H1 (cell line): Measurements from ENCODE around the gene CCL28. TPM values are rescaled to one million over a fixed set of nuclear protein-coding genes. Genes with fewer than 3 reads are reported as not detected.

Source experiments
- CTCF ChIA-PET: fragments of 300-600 bp; sonication (Branson Sonifier 250); formaldehyde crosslinking; loops from one replicate; lab custom pipeline; 2021; ENCODE audit not compliant: partially characterized antibody; lab: Charles Lee
- POLR2A ChIA-PET: fragments of 300-600 bp; sonication (Branson Sonifier 250); formaldehyde crosslinking; loops from one replicate; lab custom pipeline; 2021; ENCODE audit warnings: inconsistent platforms; ENCODE audit not compliant: partially characterized antibody; lab: Charles Lee
- DNase-seq, 2 experiments: peaks; one replicate each; pipeline versions ENCODE4 v3.0.0 to v3.0.0-alpha.2; 2010 to 2022; ENCODE audit warnings: low spot score in 2 of 2, low read depth in 1 of 2, mixed read lengths in 1 of 2
- FAIRE-seq: peaks from 2 replicates; lab custom pipeline; 2011; peaks lifted over from hg19 to GRCh38; lab: Jason Lieb, UNC
- H2AFZ ChIP-seq: 2 replicates; pipeline ENCODE4 v1.8.1; 2012; ENCODE audit warnings: low read length, inconsistent platforms
- H2AK5ac ChIP-seq: 2 replicates; pipeline ENCODE4 v1.6.1; 2013; ENCODE audit warnings: low read depth, low read length
- H2BK120ac ChIP-seq: replicated peaks from 2 replicates; pipeline ENCODE3; 2013; ENCODE audit warnings: low read depth, low read length, inconsistent platforms
- H2BK12ac ChIP-seq: 2 replicates; pipeline ENCODE4 v1.6.1; 2013; ENCODE audit warnings: low read depth, low read length
- H2BK15ac ChIP-seq: 2 replicates; pipeline ENCODE4 v1.6.1; 2013; ENCODE audit warnings: low read length
- H2BK20ac ChIP-seq: 2 replicates; pipeline ENCODE4 v1.6.1; 2013; ENCODE audit warnings: low read length
- H2BK5ac ChIP-seq: 2 replicates; pipeline ENCODE4 v1.6.1; 2013; ENCODE audit warnings: low read depth, low read length
- H3K14ac ChIP-seq: 2 replicates; pipeline ENCODE4 v1.6.1; 2013; ENCODE audit warnings: inconsistent platforms; ENCODE audit not compliant: insufficient read length
- H3K18ac ChIP-seq: 2 replicates; pipeline ENCODE4 v1.6.1; 2013; ENCODE audit warnings: low read length; ENCODE audit errors: extremely low read depth
- H3K23ac ChIP-seq: 2 replicates; pipeline ENCODE4 v1.6.1; 2013; ENCODE audit warnings: inconsistent platforms; ENCODE audit not compliant: insufficient read length
- H3K23me2 ChIP-seq: 2 replicates; pipeline ENCODE4 v1.6.1; 2013; ENCODE audit warnings: low read depth, low read length
- H3K27ac ChIP-seq: 2 replicates; pipeline ENCODE4 v1.6.1; 2011; ENCODE audit warnings: low read depth, low read length, inconsistent platforms
- H3K27me3 ChIP-seq, 4 experiments: replicated peaks in 1 of 4; 1 replicate in 1 of 4; 2 replicates in 3 of 4; pipeline versions ENCODE4 v1.6.1 to v1.8.1; 2011 to 2013; ENCODE audit warnings: low read length in 3 of 4, mild to moderate bottlenecking in 3 of 4, inconsistent platforms in 2 of 4, mixed read lengths in 2 of 4, moderate library complexity in 1 of 4; ENCODE audit not compliant: control insufficient read depth in 3 of 4, insufficient read depth in 3 of 4; ENCODE audit errors: extremely low read depth in 1 of 4
- H3K36me3 ChIP-seq, 4 experiments: 2 replicates each; pipeline versions ENCODE4 v1.6.1 to v1.8.1; 2011 to 2013; ENCODE audit warnings: mild to moderate bottlenecking in 4 of 4, low read length in 3 of 4, moderate library complexity in 2 of 4, control low read depth in 1 of 4, inconsistent platforms in 1 of 4; ENCODE audit not compliant: insufficient read depth in 4 of 4, control insufficient read depth in 2 of 4
- H3K4ac ChIP-seq: replicated peaks from 2 replicates; pipeline ENCODE3; 2013; ENCODE audit warnings: low read length, low read depth, mixed read lengths, inconsistent platforms; ENCODE audit not compliant: insufficient read length
- H3K4me1 ChIP-seq, 4 experiments: replicated peaks in 1 of 4; 1 replicate in 1 of 4; 2 replicates in 3 of 4; pipeline versions ENCODE4 v1.6.1 to v1.8.1; 2011 to 2013; ENCODE audit warnings: low read length in 3 of 4, inconsistent platforms in 2 of 4, mixed read lengths in 1 of 4; ENCODE audit not compliant: insufficient read depth in 4 of 4, control insufficient read depth in 3 of 4
- H3K4me2 ChIP-seq, 2 experiments: 2 replicates each; pipeline versions ENCODE4 v1.6.1 to v1.8.1; 2011 to 2013; ENCODE audit warnings: low read depth in 2 of 2, low read length in 2 of 2, control low read depth in 1 of 2, inconsistent platforms in 1 of 2, mild to moderate bottlenecking in 1 of 2; ENCODE audit not compliant: insufficient read depth in 1 of 2
- H3K4me3 ChIP-seq, 4 experiments: fragments of 200-600, 300-600 bp in 1 of 4; sonication (generic), shearing (Covaris generic), sonication (Bioruptor Twin) in 1 of 4; 2 replicates each; pipeline versions ENCODE4 v1.5.1 to v1.8.1; 2011 to 2016; ENCODE audit warnings: low read length in 4 of 4, low read depth in 3 of 4, control low read depth in 2 of 4, inconsistent platforms in 2 of 4, mild to moderate bottlenecking in 2 of 4, mixed read lengths in 1 of 4, moderate library complexity in 1 of 4; ENCODE audit not compliant: insufficient read depth in 2 of 4; ENCODE audit errors: extremely low read depth in 1 of 4
- H3K56ac ChIP-seq: replicated peaks from 2 replicates; pipeline ENCODE3; 2013; ENCODE audit warnings: low read depth, mild to moderate bottlenecking, mixed read lengths, low read length, inconsistent platforms; ENCODE audit not compliant: insufficient read length
- H3K79me1 ChIP-seq: 2 replicates; pipeline ENCODE4 v1.6.1; 2013; ENCODE audit warnings: low read depth, low read length, control low read depth
- H3K79me2 ChIP-seq, 2 experiments: 2 replicates each; pipeline versions ENCODE4 v1.6.1 to v1.8.1; 2012 to 2013; ENCODE audit warnings: low read length in 2 of 2, mild to moderate bottlenecking in 2 of 2, inconsistent platforms in 1 of 2; ENCODE audit not compliant: insufficient read depth in 2 of 2, control insufficient read depth in 1 of 2
- H3K9ac ChIP-seq, 4 experiments: replicated peaks in 1 of 4; 1 replicate in 1 of 4; 2 replicates in 3 of 4; pipeline versions ENCODE4 v1.6.1 to v1.8.1; 2011 to 2013; ENCODE audit warnings: low read depth in 3 of 4, low read length in 3 of 4, control low read depth in 2 of 4, mild to moderate bottlenecking in 2 of 4, moderate library complexity in 2 of 4, inconsistent platforms in 1 of 4; ENCODE audit errors: extremely low read depth in 1 of 4
- H3K9me3 ChIP-seq, 2 experiments: 2 replicates each; pipeline versions ENCODE4 v1.6.1 to v1.8.1; 2012 to 2013; ENCODE audit warnings: mild to moderate bottlenecking in 2 of 2, moderate library complexity in 2 of 2, control low read depth in 1 of 2, inconsistent platforms in 1 of 2, low read depth in 1 of 2, low read length in 1 of 2, mixed read lengths in 1 of 2; ENCODE audit not compliant: insufficient read depth in 2 of 2
- H4K20me1 ChIP-seq, 2 experiments: replicated peaks in 1 of 2; 2 replicates each; pipeline versions ENCODE3 to v1.8.1; 2011 to 2013; ENCODE audit warnings: inconsistent platforms in 2 of 2, low read length in 2 of 2, mild to moderate bottlenecking in 1 of 2; ENCODE audit not compliant: insufficient read depth in 2 of 2, control insufficient read depth in 1 of 2
- H4K5ac ChIP-seq: 2 replicates; pipeline ENCODE4 v1.6.1; 2013; ENCODE audit warnings: low read length, low read depth, mixed read lengths, inconsistent platforms; ENCODE audit not compliant: insufficient read length
- H4K8ac ChIP-seq: 2 replicates; pipeline ENCODE4 v1.8.0; 2013; ENCODE audit warnings: mild to moderate bottlenecking, moderate library complexity, low read length, inconsistent platforms; ENCODE audit not compliant: insufficient read depth; ENCODE audit errors: extremely low read depth
- H4K91ac ChIP-seq: replicated peaks from 2 replicates; pipeline ENCODE3; 2013; ENCODE audit warnings: low read length, mixed read lengths, inconsistent platforms; ENCODE audit not compliant: insufficient read length
- HDAC6 ChIP-seq: IDR thresholded peaks from one replicate; pipeline ENCODE4 v1.7.1; 2012; ENCODE audit warnings: low read depth, mild to moderate bottlenecking, inconsistent platforms, low read length, moderate library complexity
- JUN ChIP-seq: IDR thresholded peaks from 2 replicates; pipeline ENCODE4 v1.6.1; 2011; ENCODE audit warnings: low read depth, mild to moderate bottlenecking, improper control_type of control experiment, low read length
- RAD21 ChIP-seq, 2 experiments: IDR thresholded peaks in 1 of 2; conservative IDR thresholded peaks in 1 of 2; 2 replicates each; pipeline ENCODE4 v1.6.1; 2011; ENCODE audit warnings: low read depth in 2 of 2, low read length in 2 of 2, improper control_type of control experiment in 1 of 2, inconsistent platforms in 1 of 2, mild to moderate bottlenecking in 1 of 2, moderate library complexity in 1 of 2
- RNF2 ChIP-seq: fragments of 200-900, 300-1000 bp; sonication (generic); IDR thresholded peaks from 2 replicates; pipeline ENCODE4 v1.7.1; 2016; ENCODE audit warnings: borderline replicate concordance, low read depth, mild to moderate bottlenecking, antibody characterized with exemption, low read length; ENCODE audit not compliant: poor library complexity, severe bottlenecking; ENCODE audit errors: missing control alignments
- TEAD4 ChIP-seq: IDR thresholded peaks from 2 replicates; pipeline ENCODE4 v1.6.1; 2012; ENCODE audit warnings: low read depth, low read length, inconsistent platforms, mixed read lengths
- YY1 ChIP-seq: IDR thresholded peaks from 2 replicates; pipeline ENCODE4 v1.6.1; 2011; ENCODE audit warnings: low read depth, mild to moderate bottlenecking, low read length
- WGBS, 2 experiments: shearing (Covaris generic) in 1 of 2; methylation state at CpG; one replicate each; pipeline versions ENCODE4 v1.1.6 to v1.1.7; 2013 to 2015; ENCODE audit warnings: low lambda C conversion rate in 2 of 2, mixed read lengths in 2 of 2, inconsistent platforms in 1 of 2, low coverage in 1 of 2, missing lambda C conversion rate in 1 of 2; ENCODE audit not compliant: insufficient replicate concordance in 2 of 2, insufficient coverage in 1 of 2, insufficient read length in 1 of 2; ENCODE audit errors: extremely low coverage in 1 of 2, missing lambda C conversion rate in 1 of 2; 5-methylcytosine and 5-hydroxymethylcytosine counted together
- polyA plus RNA-seq, 7 experiments: library from polyadenylated mRNA; depleted of rRNA in 3 of 7; stranded (reverse) in 5 of 7; unstranded in 2 of 7; fragments of >200 nt in 5 of 7; fragments of 200-250 nt in 2 of 7; gene quantifications; 1 replicate in 5 of 7; 2 replicates in 1 of 7; 4 replicates in 1 of 7; pipeline versions ENCODE4 v1.2.1 to v1.2.3, GENCODE V29; 2011 to 2013; ENCODE audit warnings: missing spikeins in 2 of 7, mixed read lengths in 2 of 7
- total RNA-seq: library from RNA; stranded (reverse); fragmentation: NEBNext Ultra II Directional; extraction: Animal tissue kit (Norgen Biotek cat#: 25700); gene quantifications from 2 replicates; pipeline ENCODE4 v1.2.1, GENCODE V29; 2021

The CCL28 gene
- total and polyA plus RNA-seq, 2 of the 8 experiments (the other 6 are each of a cell fraction or from before 2014, with no cell fraction given): 0.95 TPM; not detected in 1

GRCh38 chr5:43456556-43456955, 44.4 kb upstream of the CCL28 start:
- Histone ChIP-seq H2AK5ac (no peak overlapping the region), H4K91ac (no peak overlapping the region), H2BK15ac (no peak overlapping the region), H4K5ac (no peak overlapping the region), H3K4ac (no peak overlapping the region), H3K9me3 (peaks cover 9 to 10% of the 10 kb centered on the region in 2 experiments), H3K27me3 (no peaks in the 10 kb centered on the region), H2BK5ac (no peak overlapping the region), H3K27ac (no peak overlapping the region), H4K20me1 (peaks cover 0 to 2% of the 10 kb centered on the region in 2 experiments), H2BK20ac (no peak overlapping the region), H3K4me3 (no peak overlapping the region), H3K9ac (no peak overlapping the region), H3K14ac (no peak overlapping the region), H3K23ac (no peak overlapping the region), H3K4me1 (no peaks in the 10 kb centered on the region), H2BK12ac (no peak overlapping the region), H3K36me3 (peaks cover 0 to 4% (median 0%) of the 10 kb centered on the region in 4 experiments; a peak in 1 of 8 replicates), H3K18ac (no peak overlapping the region), H4K8ac (no peak overlapping the region), H2BK120ac (no peak overlapping the region), H3K56ac (no peak overlapping the region), H3K4me2 (no peak overlapping the region), H3K23me2 (no peaks in the 10 kb centered on the region), H3K79me1 (no peaks in the 10 kb centered on the region), H3K79me2 (peaks cover 0 to 4% of the 10 kb centered on the region in 2 experiments; a peak in 1 of 4 replicates), H2AFZ (no peak overlapping the region)
- 99% methylated on average over 3 of the region's 3 CpGs; no CpG with 5 or more reads in 1 of the 2 experiments for WGBS, 2 experiments
- ChIA-PET CTCF (no interaction called here), POLR2A (interaction anchor here (0.7 kb wide), 1 partner anchor 269 kb away, joined by 3 read pairs; no protein-coding TSS in a partner anchor)
- no peak for FAIRE-seq
- DNase-seq: no peak
- no peak for TF ChIP-seq YY1
- TF ChIP-seq HDAC6: no peak
- no peak for TF ChIP-seq TEAD4
- no peak for TF ChIP-seq JUN
- no peak for TF ChIP-seq RNF2
- TF ChIP-seq RAD21 (IDR thresholded peaks at IDR 0.05 in 1 of 2, conservative IDR thresholded peaks at IDR 0.05 in 1 of 2; ENCODE audit: low read depth in 2 of 2, low read length in 2 of 2): no peak
